Activated CD8-positive, alpha-beta memory T cell treated with anti-CD3 and anti-CD28 coated beads for 36 hours (primary cell): ENCODE data around the gene NDUFS6. TPM values are rescaled to one million over a fixed set of nuclear protein-coding genes. Genes with fewer than 3 reads are reported as not detected.
"Not testable (repeated sequence)": the region's sequence is repeated elsewhere in the genome, so short reads cannot be mapped to it uniquely, and the experiment has no call there.

Experiments used
- CTCF ChIA-PET: fragments of 350-600 bp; sonication (Branson Sonifier 250); formaldehyde crosslinking; loops from one replicate; lab custom pipeline; 2021; ENCODE audit warnings: antibody characterized with exemption; lab: Charles Lee
- POLR2A ChIA-PET: fragments of 350-600 bp; sonication (Branson Sonifier 250); formaldehyde crosslinking; loops from one replicate; lab custom pipeline; 2021; ENCODE audit warnings: antibody characterized with exemption; lab: Charles Lee
- total RNA-seq, 2 experiments: library from RNA; stranded (reverse); gene quantifications; one replicate each; pipeline ENCODE4 v1.2.3, GENCODE V29; 2021

NDUFS6 gene
- total RNA-seq, 2 experiments from 2014 or later: 46.7 to 47.5 TPM

DNA sequence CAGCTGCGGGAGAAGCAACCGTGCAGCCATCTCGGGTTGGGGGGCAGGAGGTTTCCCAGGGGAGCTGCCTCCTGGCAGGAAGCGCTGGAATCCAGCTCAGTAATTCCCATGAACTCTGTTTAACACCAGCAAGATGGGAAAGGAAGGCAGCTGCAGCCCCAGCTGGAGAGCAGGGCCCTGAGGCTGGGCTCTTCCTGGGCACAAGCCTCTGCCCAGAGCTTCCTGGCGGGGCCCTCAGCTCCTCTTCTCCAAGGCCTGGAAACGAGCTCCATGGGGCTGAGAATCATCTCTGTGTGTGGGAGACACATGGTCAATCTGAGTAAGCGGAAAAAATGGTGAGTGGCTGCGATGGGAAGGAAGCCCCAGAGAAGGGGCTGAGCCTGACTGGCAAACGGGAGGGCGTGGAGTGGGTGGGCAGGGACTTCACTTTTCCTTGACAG is 7.9 kb upstream of the NDUFS6 start:
- CTCF ChIA-PET: interaction anchor here (0.7 kb wide), 1 partner anchor 9 kb away, joined by 3 read pairs; no protein-coding TSS in a partner anchor
- POLR2A ChIA-PET: interaction anchor here (1.3 kb wide), 1 partner anchor 8 kb away, joined by 7 read pairs; the partner anchor contains the start of gene NDUFS6

DNA sequence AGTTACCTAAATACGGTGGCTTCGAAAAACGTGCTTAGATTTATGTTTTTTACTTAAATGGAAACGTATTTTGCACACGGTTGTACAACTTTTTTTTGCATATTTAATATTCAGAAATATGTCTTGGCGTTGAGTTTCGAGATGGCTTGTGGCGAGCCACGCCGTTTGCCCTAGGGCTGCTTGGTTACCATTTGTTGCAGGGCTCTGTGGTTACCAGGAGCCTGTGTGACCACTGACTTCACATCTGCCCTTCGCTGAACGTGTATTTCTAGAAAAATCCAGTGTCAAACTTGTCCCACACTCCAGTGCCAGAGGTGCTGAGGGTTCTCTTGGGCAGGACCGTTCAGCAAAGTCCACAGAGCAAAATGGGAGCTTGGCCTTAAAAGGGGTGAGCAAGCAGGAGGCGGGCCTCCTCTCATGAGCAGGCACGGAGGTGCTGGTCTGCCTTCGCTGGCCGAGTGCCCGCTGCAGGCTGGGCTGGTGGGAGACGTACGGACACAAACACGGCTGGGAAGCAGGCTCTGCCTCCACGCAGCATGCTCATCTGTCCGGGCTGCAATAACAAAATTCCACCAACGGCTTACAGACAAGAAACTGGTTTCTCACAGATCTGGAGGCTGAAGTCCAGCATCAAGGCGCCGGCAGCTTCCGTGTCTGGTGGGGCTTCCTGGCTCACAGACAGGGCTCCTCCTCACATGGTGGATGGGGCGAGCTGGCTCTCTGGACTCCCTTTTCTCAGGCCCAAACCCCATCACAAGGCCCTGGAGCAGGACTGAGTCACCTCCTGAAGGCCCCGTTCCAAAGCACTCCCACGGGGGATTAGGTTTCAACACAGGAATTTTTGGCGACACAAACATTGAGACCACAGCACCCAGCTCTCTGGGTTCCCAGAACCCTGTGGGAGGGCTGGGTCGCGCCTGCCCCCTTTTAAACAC is 7.0 kb upstream of the NDUFS6 start:
- ChIA-PET POLR2A (no interaction called here), CTCF (no interaction called here)

DNA sequence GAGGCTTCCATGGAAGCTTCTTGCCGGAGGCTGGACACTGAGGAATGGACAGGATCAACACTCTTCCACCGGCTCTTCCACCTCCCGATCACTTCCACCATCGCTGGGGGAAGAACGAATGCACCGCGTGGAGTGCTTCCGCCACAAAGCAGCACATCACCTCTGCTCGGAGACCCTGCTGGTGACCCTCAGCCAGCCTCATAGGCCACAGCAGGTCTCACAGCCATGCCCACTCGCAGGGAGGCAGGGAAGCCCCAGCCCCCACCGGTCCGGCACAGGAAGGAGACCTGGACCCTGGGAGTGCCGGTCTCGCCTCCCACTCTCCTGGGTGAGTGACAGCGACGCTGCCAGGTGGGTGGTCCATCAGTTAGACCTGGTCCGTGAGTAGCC is 6.3 kb upstream of the NDUFS6 start:
- ChIA-PET CTCF (no interaction called here), POLR2A (no interaction called here)

GRCh38 chr5:1795506-1795905 is 5.7 kb upstream of the NDUFS6 start:
- POLR2A ChIA-PET: no interaction called here
- CTCF ChIA-PET: no interaction called here

DNA sequence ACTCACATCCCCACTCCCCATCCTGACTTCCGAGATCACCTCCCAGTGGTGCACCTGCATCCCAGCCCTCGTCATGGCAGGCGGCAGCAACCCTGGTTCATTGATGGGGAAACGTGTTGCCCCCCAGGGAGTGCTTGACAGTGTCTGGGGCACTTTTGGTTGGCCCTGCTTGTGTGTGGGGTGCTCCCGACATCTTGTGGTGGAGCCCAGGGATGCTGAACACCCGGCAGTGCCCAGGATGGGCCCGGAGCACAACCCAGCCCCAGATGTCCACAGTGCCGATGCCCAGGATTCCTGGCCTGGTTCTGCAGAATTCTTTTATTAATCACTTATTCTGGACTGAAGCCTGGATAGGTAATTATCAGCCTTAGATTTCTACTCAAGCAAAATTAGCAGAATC is 5.3 kb upstream of the NDUFS6 start:
- CTCF ChIA-PET: no interaction called here
- POLR2A ChIA-PET: no interaction called here

GRCh38 chr5:1796371-1797102 is 4.7 kb upstream of the NDUFS6 start:
- ChIA-PET POLR2A (no interaction called here), CTCF (interaction anchor here (1.2 kb wide), 1 partner anchor 58 kb away, joined by 4 read pairs; no protein-coding TSS in a partner anchor)

DNA sequence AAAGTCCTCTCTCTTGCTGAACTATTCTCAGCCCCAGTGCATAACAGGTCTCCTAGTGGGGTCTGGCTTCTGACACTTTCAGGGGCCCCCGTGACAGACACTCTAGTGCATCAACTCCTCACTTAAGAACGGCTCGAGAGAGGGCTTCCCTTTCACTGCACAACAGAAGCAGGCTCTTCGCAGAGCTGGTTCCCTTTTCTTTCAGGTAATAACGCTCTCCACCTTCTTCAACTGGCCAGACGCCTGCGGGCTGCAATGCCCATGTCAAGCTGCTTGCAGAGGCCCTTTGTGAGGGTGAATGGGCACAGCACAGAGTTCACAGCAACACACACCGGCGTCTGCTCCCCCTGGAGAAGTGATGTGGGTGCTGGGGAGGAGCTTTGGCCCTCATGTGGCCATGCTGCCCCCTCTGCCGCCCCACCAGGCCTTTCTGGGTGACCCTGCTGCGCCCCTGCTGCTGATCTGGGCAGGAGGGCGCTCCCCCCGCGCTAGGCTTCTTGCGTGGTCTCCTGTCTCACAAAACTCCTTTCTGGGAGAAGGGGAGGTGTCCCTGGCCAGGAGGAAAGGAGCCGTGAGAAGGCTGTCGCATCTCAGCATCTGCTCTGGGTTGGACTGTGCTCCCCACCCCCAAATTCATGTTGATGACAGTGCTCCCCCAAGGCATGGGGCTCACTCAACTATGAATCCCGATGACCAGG is 4.0 kb upstream of the NDUFS6 start:
- POLR2A ChIA-PET: no interaction called here

GRCh38 chr5:1797855-1798254 is 3.4 kb upstream of the NDUFS6 start:
- POLR2A ChIA-PET: no interaction called here
- CTCF ChIA-PET: interaction anchor here (1.2 kb wide), 1 partner anchor 59 kb away, joined by 4 read pairs; no protein-coding TSS in a partner anchor

More for the DNA sequence above, 4.0 kb upstream of the NDUFS6 start:
- CTCF ChIA-PET: interaction anchor here (1.2 kb wide), 1 partner anchor 59 kb away, joined by 4 read pairs; no protein-coding TSS in a partner anchor

- CTCF ChIA-PET: not testable (repeated sequence)
- POLR2A ChIA-PET: interaction anchor here (0.9 kb wide), 1 partner anchor 9 kb away, joined by 3 read pairs; no protein-coding TSS in a partner anchor
These were observed 2.6 kb upstream of the NDUFS6 start for GRCh38 chr5:1798589-1798988.

DNA sequence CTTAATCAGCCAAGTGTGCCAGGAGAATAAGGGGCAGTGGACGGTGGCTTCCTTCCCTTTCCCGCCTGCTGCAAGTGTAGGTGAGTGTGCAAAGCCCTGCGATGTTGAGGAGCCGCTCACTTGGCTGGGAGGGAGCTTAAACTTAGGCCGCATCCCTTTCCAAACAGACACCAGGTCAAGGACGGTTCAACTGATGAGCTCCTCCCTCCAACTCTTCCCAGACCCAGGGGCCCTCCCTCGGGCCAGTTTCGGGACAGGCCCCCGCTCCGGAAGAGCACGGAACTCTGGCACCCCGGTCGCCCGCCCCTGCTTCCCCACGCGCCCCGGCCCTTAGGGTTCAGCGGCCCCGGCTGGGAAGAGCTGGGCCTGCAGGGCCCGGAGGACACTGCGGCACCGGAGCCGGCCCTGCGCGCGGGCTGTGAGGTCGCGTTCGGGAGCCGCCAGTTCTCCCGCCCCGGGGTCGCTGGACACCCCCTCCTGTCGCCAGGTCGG is 2.1 kb upstream of the NDUFS6 start:
- ChIA-PET POLR2A (interaction anchor here (0.9 kb wide), 1 partner anchor 9 kb away, joined by 3 read pairs; no protein-coding TSS in a partner anchor), CTCF (no interaction called here)

- POLR2A ChIA-PET: interaction anchor here (0.9 kb wide), 1 partner anchor 10 kb away, joined by 3 read pairs; no protein-coding TSS in a partner anchor
These were observed 1.4 kb upstream of the NDUFS6 start, which contains the start of gene MRPL36 for GRCh38 chr5:1799602-1800471. MRPL36 (minus strand) TSS chr5:1799837; CDS start chr5:1798935, 902 bp downstream.

DNA sequence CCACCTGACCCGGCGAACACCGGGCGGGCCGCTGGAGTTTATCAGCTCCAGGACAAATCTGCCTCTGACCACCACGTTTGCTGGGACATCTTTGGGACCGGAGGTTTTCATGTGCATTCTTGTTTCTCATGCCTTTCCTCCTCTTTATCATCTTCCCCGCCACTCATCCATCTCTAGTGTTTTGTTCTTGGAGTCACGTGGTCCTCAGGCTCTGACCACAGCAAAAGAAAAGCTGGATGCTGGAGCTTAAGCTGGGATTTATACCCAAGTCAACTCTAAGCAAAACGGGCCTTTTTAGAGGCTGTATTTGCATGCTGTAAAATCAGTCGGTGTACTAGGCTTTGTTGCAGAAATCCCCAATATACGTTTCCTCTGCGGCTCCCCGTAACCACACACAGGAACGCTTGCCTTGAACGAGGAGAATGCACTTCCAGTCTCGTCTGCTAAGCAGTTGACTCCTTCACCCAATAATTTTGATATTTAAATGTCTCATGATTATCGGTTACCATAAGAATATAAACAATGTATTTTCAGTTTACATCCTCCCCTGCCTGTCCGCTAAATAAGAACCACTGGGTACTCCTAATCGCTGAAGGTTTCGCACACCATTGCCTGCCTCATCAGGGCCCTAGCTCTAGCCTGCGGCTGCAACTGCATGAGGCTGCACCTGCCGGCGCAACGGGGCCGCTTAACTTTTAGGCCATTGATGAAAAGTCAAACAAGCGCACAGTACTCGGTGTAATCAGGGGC is 560 bp upstream of the NDUFS6 start:
- CTCF ChIA-PET: interaction anchor here (1.5 to 2.0 kb wide), 2 partner anchors 29 to 156 kb away, joined by 4 read pairs; no protein-coding TSS in a partner anchor
- POLR2A ChIA-PET: interaction anchor here (1.2 to 1.5 kb wide), 2 partner anchors 8 to 12 kb away, joined by 3 to 7 read pairs; no protein-coding TSS in a partner anchor

More at GRCh38 chr5:1799602-1800471, 1.4 kb upstream of the NDUFS6 start, which contains the start of gene MRPL36:
- CTCF ChIA-PET: interaction anchor here (1.5 to 2.0 kb wide), 2 partner anchors 28 to 155 kb away, joined by 4 read pairs; no protein-coding TSS in a partner anchor

DNA sequence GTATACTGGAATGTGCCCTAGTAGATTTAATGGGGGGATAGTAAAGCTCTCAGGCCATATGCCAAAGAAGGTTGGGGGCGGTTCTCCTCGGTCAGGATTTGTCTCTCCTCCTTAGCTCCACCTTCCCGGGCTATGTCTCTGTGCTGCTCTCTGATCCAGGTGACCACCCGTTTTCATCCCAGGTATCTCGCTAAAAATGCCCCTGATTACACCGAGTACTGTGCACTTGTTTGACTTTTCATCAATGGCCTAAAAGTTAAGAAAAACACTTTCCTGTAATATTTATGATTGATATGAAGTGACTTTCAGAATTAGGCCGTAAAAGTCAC is 724 bp downstream of the NDUFS6 start:
- ChIA-PET POLR2A (interaction anchor here (1.5 kb wide), 1 partner anchor 9 kb away, joined by 7 read pairs; no protein-coding TSS in a partner anchor), CTCF (interaction anchor here (1.3 to 2.0 kb wide), 2 partner anchors 9 to 157 kb away, joined by 3 to 4 read pairs; no protein-coding TSS in a partner anchor)

GRCh38 chr5:1803192-1803591 is 2.0 kb downstream of the NDUFS6 start:
- CTCF ChIA-PET: interaction anchor here (1.3 kb wide), 1 partner anchor 10 kb away, joined by 3 read pairs; no protein-coding TSS in a partner anchor
- POLR2A ChIA-PET: no interaction called here

DNA sequence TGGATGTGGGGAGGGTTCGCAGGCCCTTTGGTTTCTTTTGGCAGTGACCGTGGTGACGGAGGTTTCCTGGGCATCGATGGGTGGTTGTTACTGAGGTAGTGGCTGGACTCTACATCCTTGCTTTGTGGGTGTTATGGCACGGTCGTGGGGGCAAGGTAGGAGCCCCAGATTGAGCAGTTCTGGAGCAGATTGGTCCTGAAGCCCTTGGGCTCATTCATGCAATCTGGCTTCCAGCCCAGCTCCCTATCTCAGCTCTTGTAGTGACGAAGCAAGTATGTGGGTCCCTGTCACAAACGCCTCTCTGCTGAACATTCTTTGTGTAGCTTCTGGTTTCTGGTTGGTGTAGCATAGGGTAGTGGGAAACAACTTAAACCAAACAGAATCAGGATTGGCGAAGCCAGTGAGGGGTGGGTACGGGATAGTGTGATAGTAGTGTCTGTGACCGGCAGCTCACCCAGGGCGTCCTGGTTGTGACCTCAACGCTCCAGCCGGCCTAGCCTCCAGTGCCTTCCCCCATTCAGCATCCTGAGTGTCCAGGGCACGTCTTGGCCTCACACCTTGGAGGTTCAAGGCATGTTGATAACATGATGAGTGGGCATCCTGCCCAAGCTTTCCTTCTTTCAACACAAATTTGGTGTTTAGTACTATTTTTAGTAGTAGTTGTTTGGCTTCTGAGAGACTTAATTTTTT is 2.9 kb downstream of the NDUFS6 start:
- POLR2A ChIA-PET: interaction anchor here (0.6 kb wide), 1 partner anchor 84 kb away, joined by 3 read pairs; no protein-coding TSS in a partner anchor

DNA sequence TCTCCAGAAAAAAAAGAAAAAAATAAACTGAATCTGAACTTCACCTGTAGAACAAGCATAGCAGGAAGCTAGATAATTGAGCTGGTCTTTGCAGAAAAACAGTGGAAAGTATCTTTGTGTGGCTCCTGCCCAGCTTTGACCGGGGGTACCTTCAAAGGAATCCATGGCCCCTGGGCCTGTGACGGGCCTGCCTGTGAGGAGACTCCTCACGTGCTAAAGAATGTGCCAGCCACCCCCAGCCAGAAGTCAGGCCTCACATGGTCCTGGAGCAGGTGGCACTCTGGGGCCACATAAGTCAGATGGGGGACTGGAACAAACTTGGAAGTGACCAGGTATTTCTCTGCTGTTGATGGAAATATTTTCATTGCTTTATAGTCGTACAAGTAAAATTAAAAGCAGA is 4.1 kb downstream of the NDUFS6 start:
- CTCF ChIA-PET: no interaction called here
- POLR2A ChIA-PET: no interaction called here

More for the DNA sequence above, 2.9 kb downstream of the NDUFS6 start:
- CTCF ChIA-PET: no interaction called here
